NB4 (cell line): ENCODE data around the gene CCDC127.

Experiments
- DNase-seq: peaks from one replicate; pipeline ENCODE4 v3.0.0; 2010; ENCODE audit warnings: low read depth
- H3K4me3 ChIP-seq: one replicate; pipeline ENCODE4 v1.5.1; 2011; ENCODE audit warnings: mild to moderate bottlenecking, low read depth, low read length, moderate library complexity
- MYC ChIP-seq: IDR thresholded peaks from 2 replicates; pipeline ENCODE4 v1.6.1; 2011; ENCODE audit warnings: low read depth, low read length
- POLR2A ChIP-seq: IDR thresholded peaks from 2 replicates; pipeline ENCODE4 v1.6.1; 2011; ENCODE audit warnings: mild to moderate bottlenecking; ENCODE audit not compliant: insufficient read length; ENCODE audit errors: extremely low read depth
- TF ChIP-seq, protein P1 (sequence below): IDR thresholded peaks from one replicate; pipeline ENCODE4 v1.5.1; 2012; ENCODE audit warnings: low read depth, low read length
- TF ChIP-seq, protein P2 (sequence below): IDR thresholded peaks from 2 replicates; pipeline ENCODE4 v1.6.1; 2011; ENCODE audit warnings: low read depth, low read length

CCDC127 gene

DNA sequence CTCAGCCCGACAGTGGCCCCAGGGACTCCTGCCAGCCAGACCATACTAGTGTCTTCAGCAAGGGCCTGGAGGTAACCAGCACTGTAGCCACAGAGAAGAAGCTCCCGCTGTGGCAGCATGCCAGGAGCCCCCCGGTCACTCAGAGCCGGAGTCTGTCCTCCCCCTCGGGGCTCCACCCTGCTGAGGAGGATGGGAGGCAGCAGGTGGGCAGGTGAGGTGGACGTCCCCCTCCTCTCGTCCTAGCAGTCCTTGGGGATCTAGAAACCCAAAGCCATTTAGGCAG is 54.7 kb downstream of the CCDC127 start:
- DNase-seq, result no peak
- TF ChIP-seq, protein P1, sequence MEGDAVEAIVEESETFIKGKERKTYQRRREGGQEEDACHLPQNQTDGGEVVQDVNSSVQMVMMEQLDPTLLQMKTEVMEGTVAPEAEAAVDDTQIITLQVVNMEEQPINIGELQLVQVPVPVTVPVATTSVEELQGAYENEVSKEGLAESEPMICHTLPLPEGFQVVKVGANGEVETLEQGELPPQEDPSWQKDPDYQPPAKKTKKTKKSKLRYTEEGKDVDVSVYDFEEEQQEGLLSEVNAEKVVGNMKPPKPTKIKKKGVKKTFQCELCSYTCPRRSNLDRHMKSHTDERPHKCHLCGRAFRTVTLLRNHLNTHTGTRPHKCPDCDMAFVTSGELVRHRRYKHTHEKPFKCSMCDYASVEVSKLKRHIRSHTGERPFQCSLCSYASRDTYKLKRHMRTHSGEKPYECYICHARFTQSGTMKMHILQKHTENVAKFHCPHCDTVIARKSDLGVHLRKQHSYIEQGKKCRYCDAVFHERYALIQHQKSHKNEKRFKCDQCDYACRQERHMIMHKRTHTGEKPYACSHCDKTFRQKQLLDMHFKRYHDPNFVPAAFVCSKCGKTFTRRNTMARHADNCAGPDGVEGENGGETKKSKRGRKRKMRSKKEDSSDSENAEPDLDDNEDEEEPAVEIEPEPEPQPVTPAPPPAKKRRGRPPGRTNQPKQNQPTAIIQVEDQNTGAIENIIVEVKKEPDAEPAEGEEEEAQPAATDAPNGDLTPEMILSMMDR, result no peak
- TF ChIP-seq, protein P2, sequence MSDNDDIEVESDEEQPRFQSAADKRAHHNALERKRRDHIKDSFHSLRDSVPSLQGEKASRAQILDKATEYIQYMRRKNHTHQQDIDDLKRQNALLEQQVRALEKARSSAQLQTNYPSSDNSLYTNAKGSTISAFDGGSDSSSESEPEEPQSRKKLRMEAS, result no peak
- no peak for TF ChIP-seq MYC
- no peak for TF ChIP-seq POLR2A
- H3K4me3 ChIP-seq, result no peak overlapping the region

DNA sequence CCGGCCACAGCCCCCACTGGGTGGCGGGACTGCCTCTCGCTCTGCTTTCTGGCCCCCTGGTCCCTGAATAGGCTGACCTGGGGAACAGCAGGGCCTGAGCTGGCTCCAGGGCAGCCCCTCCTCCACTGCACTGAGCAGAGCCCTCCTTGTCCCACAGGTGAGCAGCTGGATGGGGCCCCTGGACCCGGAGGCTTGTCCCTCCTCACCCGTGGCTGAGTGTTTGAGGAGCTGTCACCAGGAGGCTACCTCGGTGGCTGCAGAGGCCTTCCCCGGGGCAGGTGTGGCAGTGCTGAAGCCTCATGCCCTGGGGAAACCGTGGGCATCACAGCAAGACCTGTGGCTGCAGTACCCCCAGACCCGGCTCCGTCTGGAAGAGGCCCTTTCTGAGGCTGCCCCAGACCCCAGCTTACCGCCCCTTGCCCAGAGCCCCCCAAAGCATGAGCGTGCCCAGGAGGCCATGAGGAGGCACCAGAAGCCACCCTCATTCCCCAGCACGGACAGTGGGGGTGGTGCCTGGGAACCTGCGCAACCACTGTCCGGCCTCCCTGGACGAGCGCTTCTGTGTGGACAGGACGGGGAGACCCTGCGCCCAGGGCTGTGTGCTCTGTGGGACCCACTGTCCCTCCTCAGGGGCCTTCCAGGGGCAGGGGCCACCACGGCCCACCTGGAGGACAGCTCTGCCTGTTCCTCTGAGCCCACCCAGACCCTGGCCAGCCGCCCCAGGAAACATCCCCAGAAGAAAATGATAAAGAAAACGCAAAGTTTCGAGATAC is 55.2 kb downstream of the CCDC127 start:
- DNase-seq, result no peak
- no peak overlapping the region for H3K4me3 ChIP-seq
- TF ChIP-seq MYC (no peak), POLR2A (no peak)
- TF ChIP-seq, protein P2, result no peak
- TF ChIP-seq, protein P1, result no peak

DNA sequence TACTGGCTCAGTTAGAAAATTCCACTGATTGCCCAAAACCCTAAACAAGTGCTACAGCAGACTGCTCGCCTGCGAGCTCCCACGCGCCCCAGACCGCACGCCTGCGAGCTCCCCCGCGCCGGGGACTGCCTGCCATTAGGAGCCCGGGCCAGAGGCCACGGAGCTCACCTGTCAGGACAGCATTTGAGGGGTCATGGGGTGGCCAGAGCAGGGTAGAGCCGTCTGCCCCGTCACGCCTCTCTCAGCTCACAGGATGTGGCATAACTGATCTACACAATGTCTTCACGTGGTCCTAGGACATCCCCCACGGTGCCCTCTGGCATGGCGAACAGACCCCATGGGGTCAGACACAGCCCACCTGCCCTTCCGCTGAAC is 55.8 kb downstream of the CCDC127 start:
- TF ChIP-seq MYC, result no peak
- TF ChIP-seq, protein P1, result no peak
- TF ChIP-seq, protein P2, result 0 out of 2 replicates have a peak, but pooled peaks have one; percentile 42
- no peak for TF ChIP-seq POLR2A
- no peak for DNase-seq
- H3K4me3 ChIP-seq, result no peak overlapping the region

DNA sequence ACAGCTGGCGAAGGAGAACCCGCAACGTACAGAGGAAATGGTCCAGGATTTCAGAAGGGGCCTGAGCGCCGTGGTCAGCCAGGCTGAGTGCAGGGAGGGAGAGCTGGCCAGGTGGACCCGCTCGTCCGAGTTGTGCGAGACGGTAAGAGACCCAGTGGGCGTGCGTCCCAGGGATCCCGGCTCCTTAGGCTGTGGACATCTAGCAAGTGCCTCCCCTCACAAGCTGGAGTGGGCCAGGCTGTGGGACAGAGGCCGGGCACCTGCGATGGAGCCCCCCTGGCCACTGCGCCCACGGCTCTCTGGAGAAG is 56.2 kb downstream of the CCDC127 start:
- no peak for TF ChIP-seq MYC
- no peak for TF ChIP-seq POLR2A
- TF ChIP-seq, protein P2, result no peak
- TF ChIP-seq, protein P1, result no peak
- H3K4me3 ChIP-seq, result no peak overlapping the region
- no peak for DNase-seq

DNA sequence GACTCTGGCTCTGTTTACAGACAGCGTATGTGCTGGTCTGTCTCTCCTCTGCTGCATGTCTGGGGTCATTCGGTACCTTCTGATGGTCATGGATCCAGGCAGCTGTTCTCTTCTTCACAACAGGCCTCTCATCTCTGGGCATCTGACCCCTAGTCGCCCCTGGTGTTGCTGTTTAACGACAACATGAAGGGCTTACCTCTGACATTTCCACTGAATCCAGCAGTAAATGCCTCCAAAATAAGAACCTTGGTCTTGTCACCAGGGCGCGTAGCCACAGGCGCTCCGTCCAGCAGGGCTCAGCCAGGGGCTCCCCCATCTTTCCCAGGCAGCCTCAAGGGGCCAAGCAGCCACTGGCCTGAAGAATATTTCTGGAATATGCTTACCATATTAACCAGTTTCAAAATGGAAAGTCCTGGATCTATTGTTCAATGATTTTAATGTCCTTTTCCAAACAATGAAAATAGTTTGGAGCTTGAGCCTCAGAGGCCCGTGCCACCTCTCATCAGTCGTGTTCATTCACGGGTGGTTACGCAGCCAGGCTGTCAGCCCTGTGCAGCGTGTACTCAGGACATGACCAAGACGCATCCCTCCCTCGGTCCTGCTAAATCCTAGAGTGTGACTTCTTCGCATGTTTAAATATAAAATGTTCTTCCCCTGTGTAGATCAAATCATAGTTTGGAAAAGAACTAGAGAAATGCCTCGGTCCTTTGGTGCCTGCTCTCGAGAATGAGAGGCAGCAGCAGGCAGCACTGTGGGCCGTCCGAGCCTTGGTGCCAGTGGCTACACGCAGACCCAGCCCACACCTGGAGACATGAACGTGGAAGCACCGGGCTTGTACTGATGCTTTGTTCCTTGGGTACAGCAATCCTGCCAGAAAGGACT is 56.8 kb downstream of the CCDC127 start:
- DNase-seq, result no peak
- TF ChIP-seq, protein P2, result no peak
- TF ChIP-seq MYC, result no peak
- no peak for TF ChIP-seq POLR2A
- TF ChIP-seq, protein P1, result no peak
- no peak overlapping the region for H3K4me3 ChIP-seq
